HepG2 (cell line): ENCODE data around the gene FLAD1. TPM values are rescaled to one million over a fixed set of nuclear protein-coding genes. Genes with fewer than 3 reads are reported as not detected.

Source experiments
- ASH2L ChIP-seq: fragments of 300-600, 200-600 bp; sonication (generic); IDR thresholded peaks from 2 replicates; pipeline ENCODE4 v1.7.0; 2017; ENCODE audit warnings: low read depth, mild to moderate bottlenecking, moderate library complexity, mixed read lengths, low read length; ENCODE audit not compliant: insufficient read length
- CSRNP1 ChIP-seq: sonication (generic); formaldehyde crosslinking; IDR thresholded peaks from 2 replicates; pipeline ENCODE4 v1.8.1; 2023; ENCODE audit warnings: mild to moderate bottlenecking, missing genetic modification reagents
- FOXP1 ChIP-seq, 2 experiments: fragments of 450-650 bp in 1 of 2; IDR thresholded peaks; 2 replicates each; pipeline ENCODE4 v1.6.1; 2017 to 2018; ENCODE audit warnings: antibody characterized with exemption in 1 of 2
- KDM1A ChIP-seq: IDR thresholded peaks from 2 replicates; pipeline ENCODE4 v1.6.1; 2016; ENCODE audit warnings: missing compliant biosample characterization
- KDM6A ChIP-seq: IDR thresholded peaks from 2 replicates; pipeline ENCODE4 v1.6.1; 2016; ENCODE audit warnings: low read depth
- MYC ChIP-seq: sonication (generic); formaldehyde crosslinking; IDR thresholded peaks from 2 replicates; pipeline ENCODE4 v1.9.0; 2021; ENCODE audit warnings: missing genetic modification reagents, borderline replicate concordance
- NFKB2 ChIP-seq: sonication (generic); formaldehyde crosslinking; IDR thresholded peaks from 2 replicates; pipeline ENCODE4 v1.4.0; 2020; ENCODE audit warnings: missing genetic modification reagents, borderline replicate concordance
- NR1H2 ChIP-seq: sonication (generic); formaldehyde crosslinking; IDR thresholded peaks from 2 replicates; pipeline ENCODE4 v1.8.1; 2022; ENCODE audit warnings: low read depth, missing genetic modification reagents, borderline replicate concordance
- REL ChIP-seq: sonication (generic); formaldehyde crosslinking; conservative IDR thresholded peaks from 2 replicates; pipeline ENCODE4 v1.8.0; 2022; ENCODE audit warnings: mild to moderate bottlenecking, missing genetic modification reagents, moderate library complexity
- REPIN1 ChIP-seq: sonication (generic); formaldehyde crosslinking; IDR thresholded peaks from 2 replicates; pipeline ENCODE4 v1.8.0; 2022; ENCODE audit warnings: missing genetic modification reagents, low read depth, mild to moderate bottlenecking, borderline replicate concordance
- SNAPC5 ChIP-seq: sonication (generic); formaldehyde crosslinking; IDR thresholded peaks from 2 replicates; pipeline ENCODE4 v1.8.1; 2023; ENCODE audit warnings: mild to moderate bottlenecking, missing genetic modification reagents, borderline replicate concordance
- SP2 ChIP-seq: sonication (generic); formaldehyde crosslinking; IDR thresholded peaks from 2 replicates; pipeline ENCODE4 v1.5.1; 2020; ENCODE audit warnings: mild to moderate bottlenecking, missing genetic modification reagents
- ZNF407 ChIP-seq: sonication (generic); formaldehyde crosslinking; IDR thresholded peaks from one replicate; pipeline ENCODE4 v1.5.1; 2020; ENCODE audit warnings: mild to moderate bottlenecking, missing genetic modification reagents; ENCODE audit errors: not compliant biosample characterization
- ZNF580 ChIP-seq: IDR thresholded peaks from 2 replicates; pipeline ENCODE4 v1.6.1; 2016; ENCODE audit warnings: low read depth, borderline replicate concordance
- ZNF713 ChIP-seq: sonication (generic); formaldehyde crosslinking; IDR thresholded peaks from 2 replicates; pipeline ENCODE4 v1.4.0; 2020; ENCODE audit warnings: mild to moderate bottlenecking, missing genetic modification reagents
- ZNF766 ChIP-seq: sonication (generic); formaldehyde crosslinking; IDR thresholded peaks from 2 replicates; pipeline ENCODE4 v1.5.0; 2020; ENCODE audit warnings: missing genetic modification reagents, borderline replicate concordance
- ZUFSP ChIP-seq: sonication (generic); formaldehyde crosslinking; IDR thresholded peaks from 2 replicates; pipeline ENCODE4 v1.9.0; 2021; ENCODE audit warnings: missing genetic modification reagents, mild to moderate bottlenecking, borderline replicate concordance
- polyA plus RNA-seq, 8 experiments: library from polyadenylated mRNA; depleted of rRNA in 3 of 8; stranded (reverse) in 7 of 8; unstranded in 1 of 8; fragments of >200 nt; fragmentation: Illumina TruSeq in 4 of 8; extraction: Trizol in 4 of 8; gene quantifications; 2 replicates each; pipeline versions ENCODE4 v1.2.1 to v1.2.3, GENCODE V29; 2011 to 2016; ENCODE audit warnings: low read depth in 4 of 8, missing spikeins in 1 of 8, mixed read lengths in 1 of 8; ENCODE audit not compliant: insufficient read depth in 1 of 8
- total RNA-seq, 5 experiments: library from RNA; depleted of rRNA; stranded (reverse); fragments of >200 nt; fragmentation: Illumina TruSeq; extraction: Trizol; gene quantifications; 2 replicates each; pipeline ENCODE4 v1.2.3, GENCODE V29; 2016; ENCODE audit warnings: low read depth in 1 of 5

The FLAD1 gene
- total and polyA plus RNA-seq, 2 of the 13 experiments (the other 11 are each of a cell fraction or from before 2014, with no cell fraction given) = 25.9 to 32.8 TPM

- TF ChIP-seq ZUFSP (CRISPR knock-in tag) (no peak), ZNF766 (CRISPR knock-in tag) (0 out of 2 replicates have a peak, but pooled peaks have one; percentile 13), KDM6A (no peak), KDM1A (CRISPR knock-in tag) (no peak), SNAPC5 (no peak), REPIN1 (CRISPR knock-in tag) (no peak), NFKB2 (CRISPR knock-in tag) (0 out of 2 replicates have a peak, but pooled peaks have one; percentile 11), FOXP1 (IDR thresholded peaks at IDR 0.05) (no peak), FOXP1 (CRISPR knock-in tag; IDR thresholded peaks at IDR 0.05) (no peak), ZNF713 (CRISPR knock-in tag) (no peak), ZNF407 (peak; percentile 13), CSRNP1 (CRISPR knock-in tag) (0 out of 2 replicates have a peak, but pooled peaks have one; percentile 5), ASH2L (peak; percentile 27), ZNF580 (no peak), SP2 (CRISPR knock-in tag) (no peak), NR1H2 (no peak), MYC (CRISPR knock-in tag) (no peak; the same call in 1 of the 2 replicates), REL (CRISPR knock-in tag) (0 out of 2 replicates have a peak, but pooled peaks have one; percentile 24)
Measured at GRCh38 chr1:154962156-154962749, 20.9 kb upstream of the FLAD1 start (continued).
